Effector CD8-positive, alpha-beta T cell (primary cell): ENCODE measurements around the gene DIS3L2.
"Not testable (repeated sequence)": the region's sequence is repeated elsewhere in the genome, so short reads cannot be mapped to it uniquely, and the experiment has no call there.

ENCODE experiments used
- DNase-seq: peaks from one replicate; lab custom pipeline; 2025; lab: John Stamatoyannopoulos, UW

DIS3L2 gene

GRCh38 chr2:232334136-232334884 is 372.8 kb downstream of the DIS3L2 start:
- DNase-seq, result not testable (repeated sequence)

- DNase-seq, result not testable (repeated sequence)
Observed at GRCh38 chr2:232334885-232335205, 373.3 kb downstream of the DIS3L2 start.

- DNase-seq, result not testable (repeated sequence)
Observed at GRCh38 chr2:232335206-232335858, 373.8 kb downstream of the DIS3L2 start.

GRCh38 chr2:232335859-232336215 is 374.3 kb downstream of the DIS3L2 start:
- DNase-seq, result no peak

GRCh38 chr2:232336241-232336736 is 374.8 kb downstream of the DIS3L2 start:
- DNase-seq, result no peak

- no peak for DNase-seq
Observed at GRCh38 chr2:232336981-232337720, 375.6 kb downstream of the DIS3L2 start.

- DNase-seq, result not testable (repeated sequence)
Observed at GRCh38 chr2:232338094-232338758, 376.7 kb downstream of the DIS3L2 start.

- DNase-seq, result no peak
Observed at GRCh38 chr2:232338759-232339106, 377.2 kb downstream of the DIS3L2 start.

GRCh38 chr2:232339121-232340081 is 377.9 kb downstream of the DIS3L2 start:
- DNase-seq, result no peak

- DNase-seq, result no peak
Observed at GRCh38 chr2:232340171-232340935, 378.8 kb downstream of the DIS3L2 start.

- DNase-seq, result no peak
Observed at GRCh38 chr2:232341061-232341738, 379.7 kb downstream of the DIS3L2 start.

GRCh38 chr2:232341739-232342126 is 380.2 kb downstream of the DIS3L2 start:
- no peak for DNase-seq

- DNase-seq, result no peak
Observed at GRCh38 chr2:232342635-232343565, 381.4 kb downstream of the DIS3L2 start.

GRCh38 chr2:232343821-232344220 is 382.3 kb downstream of the DIS3L2 start:
- DNase-seq, result no peak

- no peak for DNase-seq
Observed at GRCh38 chr2:232345251-232345650, 383.7 kb downstream of the DIS3L2 start.

- no peak for DNase-seq
Observed at GRCh38 chr2:232347369-232347768, 385.9 kb downstream of the DIS3L2 start.

- DNase-seq, result no peak
Observed at GRCh38 chr2:232348936-232349335, 387.4 kb downstream of the DIS3L2 start.

GRCh38 chr2:232349546-232349945 is 388.0 kb downstream of the DIS3L2 start:
- no peak for DNase-seq
